A549 (cell line): ENCODE results near the gene MORN1.

Source experiments
- CHD2 ChIP-seq: fragments of 150-350 bp; IDR thresholded peaks from 2 replicates; pipeline ENCODE4 v1.6.1; 2014; ENCODE audit warnings: low read length; ENCODE audit not compliant: partially characterized antibody
- CTCF ChIP-seq: fragments of >200 bp; sonication (Bioruptor Twin); formaldehyde crosslinking; IDR thresholded peaks from 3 replicates; pipeline ENCODE4 v1.5.1; 2016
- MAX ChIP-seq: IDR thresholded peaks from 2 replicates; pipeline ENCODE4 v1.6.1; 2012

- no peak for TF ChIP-seq CTCF
- TF ChIP-seq CHD2: no peak
- TF ChIP-seq MAX: no peak
Measured at GRCh38 chr1:2340086-2340917, 51.1 kb downstream of the MORN1 start.
